Measurements from ENCODE around the gene ANK3.

GRCh38 chr10:60315311-60315710 lies 74.4 kb downstream of the ANK3 start:
- TF ChIP-seq CTCF (IDR thresholded peaks at IDR 0.05 in 2 of 3, conservative IDR thresholded peaks at IDR 0.05 in 1 of 3; ENCODE audit: borderline replicate concordance in 1 of 3, insufficient read depth in 1 of 3, low read depth in 2 of 3, low read length in 2 of 3), result no peak
- TF ChIP-seq EGR1 (IDR thresholded peaks at IDR 0.05; ENCODE audit: low read depth), result no peak
- TF ChIP-seq POLR2AphosphoS5 (IDR thresholded peaks at IDR 0.05; ENCODE audit: low read depth, low read length), result no peak
- TF ChIP-seq EZH2 (IDR thresholded peaks at IDR 0.05), result no peak
- no peak for TF ChIP-seq POLR2A (IDR thresholded peaks at IDR 0.05; ENCODE audit: borderline replicate concordance, extremely low read depth, insufficient read depth, insufficient read length)
- TF ChIP-seq YY1 (IDR thresholded peaks at IDR 0.05; ENCODE audit: extremely low read depth, insufficient replicate concordance, low read depth, low read length), result no peak
- no peak for TF ChIP-seq JUND (IDR thresholded peaks at IDR 0.05)
